A673 (cell line): Measurements from ENCODE around the gene MAP2.

Experiments used
- CTCF ChIP-seq: fragments of 300-800, 200-600 bp; sonication (generic); conservative IDR thresholded peaks from 2 replicates; pipeline ENCODE4 v1.5.1; 2017; ENCODE audit warnings: low read depth, mild to moderate bottlenecking, antibody characterized with exemption, low read length, moderate library complexity, mixed read lengths
- EZH2 ChIP-seq: fragments of 200-600 bp; sonication (generic); IDR thresholded peaks from 2 replicates; pipeline ENCODE4 v1.6.1; 2017; ENCODE audit warnings: borderline replicate concordance, low read depth, mild to moderate bottlenecking, mixed read lengths, antibody characterized with exemption, low read length; ENCODE audit not compliant: poor library complexity, severe bottlenecking

DNA sequence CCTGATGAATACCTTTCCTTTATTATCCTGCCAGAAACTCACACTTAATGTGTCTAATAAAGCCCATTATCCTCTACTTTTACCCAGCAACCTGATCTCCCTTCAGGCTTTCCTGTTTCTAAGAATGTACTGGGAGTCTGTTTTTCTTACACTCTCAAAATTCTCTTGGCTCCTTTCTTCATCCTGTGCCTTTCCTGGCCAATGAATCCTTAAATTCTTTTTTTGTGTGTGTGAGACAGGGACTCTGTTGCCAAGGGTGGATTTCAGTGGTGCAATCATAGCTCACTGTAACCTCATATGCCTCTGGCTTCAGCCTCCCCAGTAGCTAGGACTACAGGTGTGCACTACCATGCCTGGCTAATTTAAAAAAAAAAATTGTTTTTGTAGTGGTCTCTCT is 72.7 kb downstream of the MAP2 start:
- TF ChIP-seq CTCF (no peak), EZH2 (no peak)
